Measurements from ENCODE around the gene ZNF12.
"Not testable (repeated sequence)": the region's sequence is repeated elsewhere in the genome, so short reads cannot be mapped to it uniquely, and the experiment has no call there.

Gene ZNF12

DNA sequence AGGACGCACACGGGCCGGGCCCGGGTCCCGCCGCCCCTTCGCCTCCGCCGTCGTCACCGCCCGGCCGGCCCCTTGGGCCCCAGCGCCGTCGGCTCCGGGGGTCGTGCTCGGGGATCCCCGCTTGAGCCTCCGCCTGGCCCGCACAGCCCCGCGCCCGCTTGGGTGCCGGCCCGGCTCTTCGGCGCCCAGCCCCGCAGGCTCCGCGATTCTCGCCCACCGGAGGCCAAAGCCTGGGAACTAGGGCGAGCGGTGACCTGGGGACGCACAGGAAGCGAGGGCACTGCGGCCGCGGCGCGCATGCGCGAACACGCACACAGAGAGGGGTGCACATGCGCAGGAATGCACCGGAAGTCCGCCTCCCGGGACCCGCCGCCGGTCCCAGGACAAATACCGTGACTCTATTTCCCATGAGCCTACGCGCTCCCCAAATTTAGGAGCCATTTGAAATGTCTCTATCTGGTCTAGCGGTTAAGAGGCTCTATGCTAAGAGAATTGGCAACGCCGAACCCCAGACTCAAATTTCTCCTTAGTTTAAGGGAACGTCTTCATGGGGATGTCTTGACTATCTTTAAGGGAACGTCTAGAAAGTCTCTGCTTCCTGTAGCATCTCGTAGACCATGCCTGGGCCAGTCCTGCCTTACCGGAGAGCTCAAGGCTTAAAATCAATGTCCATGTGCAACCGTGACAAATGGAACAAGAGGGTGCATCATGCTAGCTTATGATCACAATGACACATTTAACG is at the start of gene ZNF12:
ZNF12 (minus strand) TSS at position 282 of the 742 bp plus-strand sequence. CDS start 1,774 bp downstream, outside the sequence.
- peak; percentile 96 for DNase-seq

DNA sequence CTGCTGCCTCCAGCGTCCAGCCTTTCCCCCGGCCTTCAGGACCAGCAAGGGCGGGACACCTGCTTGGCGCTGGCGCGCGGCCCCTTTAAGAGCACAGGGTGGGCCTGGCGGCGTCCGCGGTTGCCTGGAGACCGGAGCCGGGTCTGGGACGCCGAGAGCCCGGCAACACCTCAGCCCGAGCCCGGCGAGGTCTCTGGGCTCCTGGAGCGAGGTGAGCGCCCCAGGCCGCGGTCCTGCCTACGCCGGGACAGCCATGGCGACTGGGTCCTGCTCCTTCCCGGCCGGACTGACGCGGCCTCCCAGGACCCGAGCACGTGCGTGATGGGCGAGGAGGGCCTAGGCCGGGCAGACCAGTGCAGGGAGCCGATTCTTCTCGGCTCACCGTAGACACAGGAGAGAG is 47.2 kb upstream of the ZNF12 start, which contains the start of gene RSPH10B2:
RSPH10B2 (plus strand) TSS at position 140 of the 400 bp plus-strand sequence. CDS start 3,575 bp downstream, outside the sequence.
- not testable (repeated sequence) for DNase-seq

DNA sequence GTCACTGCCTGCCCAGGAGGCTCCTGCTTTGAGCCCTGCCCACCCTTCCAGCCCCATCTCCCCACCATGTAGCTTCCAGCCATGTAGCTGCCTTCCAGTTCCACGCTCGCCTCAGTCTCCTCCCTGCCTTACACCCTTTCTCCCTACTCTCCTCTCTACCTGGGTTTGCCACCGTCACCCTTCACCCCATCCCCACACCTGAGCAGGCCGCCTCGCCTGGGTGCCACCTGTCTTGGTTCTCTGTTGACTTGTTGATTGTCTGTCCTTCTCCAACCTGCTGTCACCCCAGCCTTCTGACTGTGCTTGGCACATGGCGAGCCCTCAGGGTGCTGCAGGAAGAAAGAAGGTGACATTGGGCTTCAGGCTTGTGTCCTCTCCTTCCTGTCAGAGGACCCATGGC is 43.4 kb upstream of the ZNF12 start:
- not testable (repeated sequence) for DNase-seq

DNA sequence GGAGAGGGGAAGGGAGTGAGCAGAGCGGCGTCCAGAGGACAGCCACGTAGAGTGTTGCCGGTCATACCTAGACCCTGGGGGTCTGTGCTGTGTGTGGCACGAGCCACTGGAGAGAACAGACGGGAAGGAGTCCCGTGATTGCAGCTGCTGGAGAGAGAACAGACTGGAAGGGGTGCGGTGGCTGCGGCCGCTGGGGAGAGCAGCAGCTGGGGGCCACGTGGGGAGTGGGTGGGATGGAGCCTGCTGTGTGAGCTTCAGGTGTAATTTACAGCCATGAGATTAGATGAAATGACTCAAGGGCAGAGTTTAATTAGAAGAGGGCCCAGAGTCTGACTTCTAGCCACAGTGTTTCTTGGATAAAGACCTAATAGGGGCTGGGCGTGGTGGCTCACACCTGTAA is 42.6 kb upstream of the ZNF12 start:
- DNase-seq = not testable (repeated sequence)

DNA sequence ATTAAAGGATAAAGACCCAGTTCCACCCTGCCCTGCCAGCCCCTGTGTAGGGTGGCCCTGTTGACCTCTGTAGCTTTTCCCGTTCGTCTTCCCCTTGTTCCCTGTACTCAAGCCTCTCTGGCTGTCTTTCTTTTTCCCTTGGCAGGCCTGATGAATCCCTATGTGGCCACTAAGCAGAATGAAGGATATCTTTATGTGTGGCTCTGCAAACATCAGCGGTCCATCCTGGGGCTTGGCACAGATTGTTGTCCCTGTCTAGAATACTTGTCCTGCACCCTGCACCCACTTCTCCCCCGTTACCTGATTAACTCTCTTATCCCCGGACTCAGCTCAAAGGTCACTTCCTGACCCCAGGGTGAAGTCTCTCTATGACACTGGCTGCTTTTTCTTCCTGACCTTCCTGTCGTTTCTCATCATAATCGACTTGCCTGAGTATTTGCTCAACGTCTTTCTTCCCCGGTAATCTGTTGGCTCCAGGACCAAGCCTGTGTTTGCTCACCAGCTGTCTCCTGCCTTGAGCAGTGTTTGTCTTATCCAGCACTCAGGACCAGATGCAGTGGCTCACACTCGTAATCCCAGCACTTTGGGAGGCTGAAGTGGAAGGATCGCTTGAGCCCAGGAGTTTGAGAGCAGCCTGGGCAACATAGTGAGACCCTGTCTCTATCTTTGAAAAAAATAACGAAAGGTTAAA is 37.8 kb upstream of the ZNF12 start:
- DNase-seq = not testable (repeated sequence)

DNA sequence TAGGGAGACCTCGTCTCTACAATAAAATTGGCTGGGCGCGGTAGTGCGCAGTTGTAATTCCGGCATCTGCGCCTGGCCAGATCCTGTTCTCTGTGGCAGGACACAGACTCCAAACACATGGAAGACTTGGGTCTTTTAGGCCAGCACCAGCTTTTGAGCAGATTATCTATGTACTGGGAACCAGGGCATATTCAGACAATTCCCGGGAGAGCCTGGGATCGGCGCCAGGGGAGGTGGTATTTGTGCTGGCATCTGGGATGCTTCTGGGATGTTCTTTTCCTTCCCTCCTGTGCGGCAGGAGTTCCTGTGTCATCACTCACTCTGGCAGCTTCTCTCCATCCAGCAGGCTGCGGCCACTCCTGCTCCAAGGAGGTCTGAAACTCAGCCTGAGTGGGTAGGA is 31.7 kb upstream of the ZNF12 start:
- not testable (repeated sequence) for DNase-seq

DNA sequence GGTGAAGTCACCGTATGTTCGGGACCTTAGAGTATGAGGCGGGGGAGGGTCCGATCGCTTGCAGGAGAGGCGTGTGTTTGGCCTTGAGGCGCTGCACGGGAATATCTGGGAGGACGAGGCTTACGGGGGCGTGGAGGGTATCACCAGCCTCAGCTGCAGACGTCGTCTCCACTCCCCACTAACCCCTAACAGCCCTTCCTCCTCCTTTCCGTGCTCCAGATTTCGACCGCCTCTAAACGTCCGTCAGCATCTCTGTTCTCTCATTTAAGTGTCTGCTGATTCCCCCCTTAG is 23.5 kb upstream of the ZNF12 start:
- DNase-seq = no peak

DNA sequence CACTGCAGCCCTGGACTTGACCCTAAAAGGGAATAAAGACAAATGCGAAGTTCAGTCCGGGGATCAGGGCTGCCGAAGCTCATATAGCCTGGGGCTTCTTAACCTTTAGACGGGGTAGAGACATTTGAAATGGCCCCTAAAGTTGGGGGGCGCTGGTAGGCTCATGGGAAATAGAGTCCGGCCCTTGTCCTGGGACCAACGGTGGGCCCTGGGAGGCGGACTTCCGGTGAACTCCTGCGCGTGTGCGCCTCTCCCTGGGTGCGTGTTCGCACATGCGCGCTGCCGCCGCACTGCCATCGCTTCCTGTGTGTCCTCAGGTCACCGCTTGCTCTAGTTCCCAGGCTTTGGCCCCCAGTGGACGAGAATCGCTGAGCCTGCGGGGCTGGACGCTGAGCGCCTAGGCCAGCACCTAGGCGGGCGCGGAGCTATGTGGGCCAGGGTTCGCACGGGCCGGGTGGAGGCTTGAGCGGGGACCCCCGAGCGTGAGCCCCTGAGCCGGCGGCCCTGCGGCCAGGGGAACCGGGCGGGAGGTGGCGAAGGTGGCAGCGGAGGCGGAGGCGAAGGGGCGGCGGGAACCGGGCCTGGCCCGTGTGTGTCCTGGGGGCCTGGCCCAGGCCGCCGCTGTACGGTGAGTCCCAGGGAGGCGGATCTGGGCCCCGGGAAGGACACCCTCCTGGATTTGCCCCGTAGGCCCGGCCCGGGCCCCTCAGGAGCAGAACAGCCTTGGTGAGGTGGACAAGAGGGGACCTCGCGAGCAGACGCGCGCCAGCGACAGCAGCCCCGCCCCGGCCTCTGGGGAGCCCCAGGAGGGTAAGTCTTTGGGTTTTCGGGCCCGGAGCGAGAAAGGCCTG is 23.0 kb upstream of the ZNF12 start:
- peak; percentile 80 for DNase-seq

DNA sequence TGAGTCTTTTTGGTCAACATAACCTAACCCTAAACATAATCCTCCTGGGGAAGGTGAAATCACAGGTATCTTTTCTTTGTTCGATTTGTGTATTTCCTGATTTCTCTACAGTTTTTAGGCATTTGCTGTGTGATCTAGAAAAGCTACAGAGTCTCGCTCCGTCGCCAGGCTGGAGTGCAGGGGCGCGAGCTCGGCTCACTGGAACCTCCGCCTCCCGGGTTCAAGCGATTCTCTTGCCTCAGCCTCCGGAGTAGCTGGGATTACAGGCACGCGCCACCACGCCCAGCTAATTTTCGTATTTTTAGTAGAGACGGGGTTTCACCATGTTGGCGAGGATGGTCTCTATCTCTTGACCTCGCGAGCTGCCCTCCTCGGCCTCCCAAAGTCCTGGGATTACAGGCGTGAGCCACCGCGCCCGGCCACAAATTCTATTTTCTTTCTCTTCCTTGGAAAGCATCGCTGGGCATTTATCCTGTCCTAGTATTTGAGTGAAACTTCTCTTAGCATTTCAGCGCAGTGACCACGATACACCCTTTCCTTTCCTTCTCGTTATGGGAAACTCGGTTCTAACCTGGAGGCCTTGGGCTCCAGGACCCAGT is 22.2 kb upstream of the ZNF12 start:
- DNase-seq = not testable (repeated sequence)

DNA sequence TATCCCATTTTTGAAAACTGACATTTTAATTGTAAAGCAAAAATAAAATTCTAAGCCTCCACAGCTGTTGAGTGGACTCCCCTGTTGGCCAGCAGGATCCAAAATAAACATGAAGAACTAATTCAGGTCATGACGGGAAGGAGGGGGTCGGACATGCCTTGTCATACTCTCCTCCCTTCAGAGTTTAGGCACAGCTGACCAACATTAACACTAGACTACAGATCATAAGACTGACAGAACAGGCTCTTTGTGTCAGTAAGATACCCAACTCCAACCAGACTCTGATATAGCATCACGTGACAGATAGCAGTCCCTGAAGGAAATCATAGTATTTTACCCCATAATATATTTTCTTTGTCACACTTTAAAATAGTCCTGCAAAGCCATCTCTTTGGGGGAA is 20.9 kb upstream of the ZNF12 start:
- DNase-seq = no peak

DNA sequence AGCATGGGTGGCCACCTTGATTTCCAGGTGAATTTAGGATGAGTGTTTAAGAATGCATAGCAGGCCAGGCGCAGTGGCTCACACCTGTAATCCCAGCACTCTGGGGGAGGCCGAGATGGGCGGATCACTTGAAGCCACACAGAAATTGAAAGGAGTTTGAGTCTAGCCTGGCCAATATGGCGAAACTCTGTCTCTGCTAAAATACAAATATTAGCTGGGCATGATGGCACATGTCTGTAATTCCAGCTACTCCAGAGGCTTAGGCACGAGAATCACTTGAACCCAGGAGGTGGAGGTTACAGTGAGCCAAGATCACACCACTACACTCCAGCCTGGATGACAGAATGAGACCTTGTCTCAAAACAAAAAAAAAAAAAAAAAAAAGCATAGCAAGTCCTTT is 19.6 kb upstream of the ZNF12 start:
- DNase-seq = not testable (repeated sequence)

DNA sequence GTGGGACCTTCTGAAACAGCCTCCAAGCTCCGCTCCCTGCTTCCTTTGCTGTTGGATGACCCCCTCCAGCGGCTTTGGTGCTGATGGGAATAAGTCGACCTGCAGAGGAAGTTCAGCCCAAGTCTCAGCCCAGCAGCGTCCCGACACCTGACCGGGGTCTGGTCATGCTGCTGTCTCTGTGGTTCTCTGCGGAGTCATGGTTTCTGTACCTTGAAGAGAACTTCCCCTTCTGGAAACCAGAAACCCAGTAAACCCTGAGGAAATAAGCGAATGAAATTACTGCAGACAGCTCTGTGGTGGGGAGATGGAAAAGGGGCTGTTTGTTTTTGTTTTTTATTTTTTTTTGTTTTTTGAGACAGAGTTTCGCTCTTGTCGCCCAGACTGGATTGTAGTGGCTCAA is 18.3 kb upstream of the ZNF12 start:
- DNase-seq = no peak

DNA sequence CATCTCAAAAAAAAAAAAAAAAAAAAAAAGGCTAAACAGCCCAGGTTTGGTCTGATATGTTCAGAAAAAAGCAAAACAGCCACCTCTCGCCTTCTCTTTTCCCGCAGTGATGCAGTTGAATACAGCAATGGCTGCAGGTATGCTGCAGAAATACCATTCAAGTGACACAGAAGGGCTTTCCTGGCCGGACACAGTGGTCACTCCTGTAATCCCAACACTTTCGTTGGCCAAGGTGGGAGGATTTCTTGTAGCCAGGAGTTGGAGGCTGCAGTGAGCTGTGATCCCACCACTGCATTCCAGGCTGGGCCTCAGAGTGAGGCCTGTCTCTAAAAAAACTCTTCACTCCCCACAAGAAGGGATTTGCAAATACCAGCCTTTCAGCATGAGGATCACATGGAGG is 17.6 kb upstream of the ZNF12 start:
- not testable (repeated sequence) for DNase-seq

DNA sequence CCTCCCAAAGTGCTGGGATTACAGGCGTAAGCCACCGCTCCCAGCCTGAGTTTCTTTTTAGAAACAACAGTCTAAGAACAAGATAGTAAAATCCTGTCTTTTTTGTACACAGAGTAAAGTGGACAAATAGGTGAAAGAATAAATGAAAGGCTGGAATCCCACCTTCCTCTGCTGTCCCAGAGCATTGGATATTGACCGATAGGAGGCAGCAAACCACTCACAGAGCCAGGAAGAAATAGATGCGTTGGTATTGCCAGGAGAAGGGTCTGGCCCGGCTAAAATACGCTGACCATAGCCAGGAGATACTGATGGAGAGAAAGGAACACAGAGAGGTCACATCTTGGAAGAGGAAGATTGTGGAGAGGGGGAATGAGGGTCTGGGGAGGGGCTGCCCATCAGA is 11.4 kb upstream of the ZNF12 start:
- DNase-seq = no peak

DNA sequence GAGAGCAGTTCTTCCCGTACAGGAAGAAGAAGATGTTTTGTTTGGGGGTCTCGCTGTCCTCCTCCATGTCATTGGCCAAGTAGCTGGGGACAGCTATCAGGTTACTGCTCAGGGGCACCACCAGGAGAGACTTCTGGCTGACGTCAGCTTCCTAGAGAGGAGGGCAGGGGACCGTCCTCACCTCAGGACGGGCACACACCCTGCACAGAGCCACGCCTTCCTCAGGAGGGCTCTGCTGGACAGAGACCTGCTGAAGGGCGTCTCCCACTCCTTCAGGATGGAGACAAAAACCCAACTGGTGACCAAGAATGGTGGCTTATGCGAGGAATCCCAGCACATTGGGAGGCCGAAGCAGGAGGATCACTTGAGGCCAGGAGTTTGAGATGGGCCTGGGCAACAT is 9.2 kb upstream of the ZNF12 start:
- DNase-seq = not testable (repeated sequence)

DNA sequence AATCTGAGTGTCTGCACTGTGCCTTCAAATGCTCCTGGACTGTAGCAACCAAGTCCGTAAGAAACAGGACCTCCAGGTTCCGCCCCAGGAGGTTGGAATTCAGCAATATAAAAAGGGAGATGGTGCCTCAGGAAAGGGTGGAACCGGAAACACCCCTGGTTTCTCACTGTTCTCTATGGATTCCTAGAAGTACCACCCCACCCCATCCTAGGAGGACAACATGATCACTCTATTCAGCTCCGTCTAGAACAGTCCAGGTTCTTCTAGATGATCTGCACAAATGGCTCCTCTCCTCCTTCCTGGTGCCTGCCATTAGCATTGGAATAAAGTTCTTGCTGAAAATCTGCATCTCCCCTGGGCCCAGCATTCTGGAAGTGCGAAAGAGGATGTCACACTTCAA is 7.6 kb upstream of the ZNF12 start:
- DNase-seq = no peak

DNA sequence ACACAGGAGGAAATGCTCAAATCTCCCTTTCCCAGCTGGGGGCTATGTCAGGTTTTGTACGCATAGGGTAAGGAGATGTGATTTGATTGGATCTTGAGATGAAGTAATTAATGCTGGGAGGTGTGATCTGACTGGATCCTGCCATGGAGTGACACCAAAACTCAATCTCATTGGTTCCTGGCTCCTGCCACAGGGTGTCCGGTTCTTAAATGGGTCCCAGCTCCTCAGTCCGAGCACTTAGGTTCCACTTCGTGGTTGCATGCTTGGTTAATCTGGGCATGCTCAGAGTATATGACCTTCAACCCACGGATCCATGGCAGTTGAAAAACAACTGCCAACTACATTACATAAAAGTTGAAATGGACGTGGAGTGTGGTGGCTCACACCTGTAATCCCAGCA is 3.1 kb upstream of the ZNF12 start:
- DNase-seq = no peak

DNA sequence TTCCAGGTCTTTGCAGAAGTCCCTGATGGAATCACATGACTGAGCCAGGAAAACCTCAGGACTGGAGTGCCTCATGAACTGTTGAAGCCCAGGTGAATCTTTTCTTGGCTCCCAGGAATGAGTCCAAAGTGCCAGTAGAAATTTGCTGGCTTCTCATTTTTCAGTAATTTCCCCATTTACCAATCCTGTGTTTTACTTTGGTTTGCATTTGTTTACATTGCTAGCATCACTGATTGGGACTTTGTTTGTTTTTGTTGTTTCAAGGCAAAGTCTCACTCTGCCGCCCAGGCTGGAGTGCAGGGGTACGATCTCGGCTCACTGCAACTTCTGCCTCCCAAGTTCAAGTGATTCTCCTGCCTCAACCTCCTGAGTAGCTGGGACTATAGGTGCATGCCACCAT is 1.6 kb upstream of the ZNF12 start:
- DNase-seq = no peak

DNA sequence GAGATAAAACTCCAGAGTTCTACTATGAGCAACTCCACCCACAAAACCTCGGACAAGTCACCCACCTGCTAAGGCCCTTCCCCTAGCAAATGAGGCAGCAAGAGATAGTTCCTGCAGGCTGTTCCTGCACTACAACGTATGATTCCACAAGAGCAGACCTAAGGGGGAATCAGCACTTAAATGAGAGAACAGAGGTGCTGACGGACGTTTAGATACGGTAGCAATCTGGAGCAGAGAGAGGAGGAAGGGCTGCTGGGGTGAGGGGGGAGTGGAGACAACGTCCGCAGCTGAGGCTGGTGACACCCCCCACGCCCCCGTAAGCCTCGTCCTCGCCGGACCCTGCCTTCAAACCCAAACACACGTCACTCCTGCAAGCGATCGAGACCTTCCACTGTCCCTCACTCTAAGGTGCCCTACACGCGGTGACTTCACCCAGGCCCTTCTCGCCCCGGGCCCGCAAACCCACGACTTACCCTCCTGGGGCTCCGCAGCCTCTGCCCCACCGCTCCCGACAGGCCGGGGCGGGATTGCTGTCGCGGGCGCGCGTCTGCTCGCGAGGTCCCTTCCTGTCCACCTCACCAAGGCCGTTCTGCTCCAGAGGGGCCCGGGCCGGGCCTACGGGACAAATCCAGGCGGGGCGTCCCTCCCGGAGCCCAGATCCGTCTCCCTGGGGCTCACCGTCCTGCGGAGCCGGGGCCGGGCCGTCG is 635 bp downstream of the ZNF12 start:
- peak; percentile 22 for DNase-seq

DNA sequence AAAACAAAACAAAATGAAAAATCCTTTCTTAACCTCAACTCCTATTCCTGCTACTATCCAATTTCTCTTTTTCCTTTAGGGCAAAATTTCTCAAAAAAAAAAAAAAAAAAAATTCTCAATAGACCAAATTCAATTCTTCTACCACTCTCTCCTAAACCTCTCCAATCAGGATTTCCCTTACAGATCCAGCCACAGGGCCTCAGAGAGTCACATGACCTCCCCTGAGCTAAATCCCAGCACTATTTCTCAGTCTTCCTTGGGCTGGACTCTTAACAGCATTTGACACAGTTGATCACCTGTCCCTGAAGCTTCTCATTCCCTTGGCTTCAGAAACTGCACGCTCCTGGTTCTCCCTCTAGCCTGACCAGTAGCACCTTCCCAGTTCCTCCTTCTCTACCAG is 4.9 kb downstream of the ZNF12 start:
- DNase-seq = no peak

DNA sequence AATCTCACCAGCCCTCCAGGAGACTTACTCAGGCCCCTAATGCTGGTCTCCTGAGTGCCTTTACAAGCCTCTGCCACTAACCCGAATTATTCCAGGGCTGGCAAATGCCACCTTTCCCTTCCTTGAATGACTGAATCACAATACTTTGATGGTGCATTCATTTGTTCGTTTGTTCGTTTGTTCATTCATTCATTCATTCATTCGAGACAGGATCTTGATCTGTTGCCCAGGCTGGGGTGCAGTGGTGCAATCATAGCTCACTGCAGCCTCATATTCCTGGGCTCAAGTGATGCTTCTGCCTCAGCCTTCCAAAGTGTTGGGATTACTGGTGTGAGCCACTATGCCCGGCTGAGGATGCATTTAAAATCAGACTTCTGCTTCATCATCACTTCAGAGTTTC is 6.0 kb downstream of the ZNF12 start:
- no peak for DNase-seq

DNA sequence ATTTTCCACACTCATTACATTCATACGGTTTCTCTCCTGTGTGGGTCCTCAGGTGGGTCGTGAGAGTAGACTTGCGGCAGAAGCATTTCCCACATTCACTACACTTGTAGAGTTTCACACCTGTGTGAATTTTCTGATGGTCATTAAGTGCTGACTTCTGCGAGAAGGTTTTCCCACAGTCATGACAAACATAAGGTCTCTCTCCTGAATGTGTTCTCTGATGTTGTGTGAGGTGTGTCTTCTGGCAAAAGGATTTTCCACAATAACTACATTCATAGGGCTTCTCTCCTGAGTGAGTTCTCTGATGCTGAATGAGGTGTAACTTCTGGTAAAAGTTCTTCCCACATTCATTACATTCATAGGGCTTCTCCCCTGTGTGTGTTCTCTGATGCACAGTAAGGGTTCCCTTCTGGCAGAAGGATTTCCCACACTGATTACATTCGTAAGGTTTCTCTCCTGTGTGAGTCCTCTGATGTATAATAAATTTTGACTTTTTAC is 15.1 kb downstream of the ZNF12 start:
- no peak for DNase-seq
